NAMALWA (cell line): ENCODE data around the gene FRMPD1.

Experiments used
- DNase-seq: peaks from one replicate; pipeline ENCODE4 v3.0.0-alpha.2; 2015; ENCODE audit warnings: low spot score

Gene FRMPD1

GRCh38 chr9:37682951-37683350, 32.2 kb downstream of the FRMPD1 start:
- no peak for DNase-seq

GRCh38 chr9:37683531-37684371, 33.0 kb downstream of the FRMPD1 start:
- no peak for DNase-seq

GRCh38 chr9:37692622-37693221, 42.0 kb downstream of the FRMPD1 start:
- DNase-seq = no peak

- DNase-seq = no peak
These were observed 42.5 kb downstream of the FRMPD1 start for GRCh38 chr9:37693260-37693659.

- DNase-seq = no peak
These were observed 43.6 kb downstream of the FRMPD1 start for GRCh38 chr9:37694355-37694754.

GRCh38 chr9:37696528-37696927, 45.8 kb downstream of the FRMPD1 start:
- no peak for DNase-seq

GRCh38 chr9:37700131-37700530, 49.4 kb downstream of the FRMPD1 start:
- no peak for DNase-seq

GRCh38 chr9:37700900-37701299, 50.1 kb downstream of the FRMPD1 start:
- DNase-seq = no peak

GRCh38 chr9:37705787-37706186, 55.0 kb downstream of the FRMPD1 start:
- DNase-seq = no peak

GRCh38 chr9:37706290-37706689, 55.5 kb downstream of the FRMPD1 start:
- no peak for DNase-seq

GRCh38 chr9:37707748-37708147, 57.0 kb downstream of the FRMPD1 start:
- no peak for DNase-seq

- no peak for DNase-seq
These were observed 59.3 kb downstream of the FRMPD1 start for GRCh38 chr9:37710046-37710445.

GRCh38 chr9:37715260-37715659, 64.5 kb downstream of the FRMPD1 start:
- no peak for DNase-seq

GRCh38 chr9:37715991-37716505, 65.3 kb downstream of the FRMPD1 start:
- no peak for DNase-seq

- DNase-seq = no peak
These were observed 68.8 kb downstream of the FRMPD1 start for GRCh38 chr9:37719526-37719925.

GRCh38 chr9:37727013-37727412, 76.3 kb downstream of the FRMPD1 start:
- no peak for DNase-seq

- no peak for DNase-seq
These were observed 78.7 kb downstream of the FRMPD1 start for GRCh38 chr9:37729499-37729898.

- DNase-seq = no peak
These were observed 79.5 kb downstream of the FRMPD1 start for GRCh38 chr9:37730256-37730655.

GRCh38 chr9:37730839-37731238, 80.1 kb downstream of the FRMPD1 start:
- no peak for DNase-seq

GRCh38 chr9:37732086-37732741, 81.5 kb downstream of the FRMPD1 start:
- DNase-seq = no peak

- no peak for DNase-seq
These were observed 82.2 kb downstream of the FRMPD1 start for GRCh38 chr9:37732952-37733351.

GRCh38 chr9:37739222-37739621, 88.5 kb downstream of the FRMPD1 start:
- DNase-seq = no peak

- no peak for DNase-seq
These were observed 89.4 kb downstream of the FRMPD1 start for GRCh38 chr9:37740128-37740527.
